Colonic mucosa (tissue), 4 donors: ENCODE data around the gene KANK3. TPM values are rescaled to one million over a fixed set of nuclear protein-coding genes. Genes with fewer than 3 reads are reported as not detected.
A peak's percentile ranks its signal among the peaks of the same experiment; 100 is the strongest.
"Not testable (repeated sequence)": the region's sequence is repeated elsewhere in the genome, so short reads cannot be mapped to it uniquely, and the experiment has no call there.

Experiments
- DNase-seq: peaks from one replicate; pipeline ENCODE4 v3.0.0-alpha.2; 2020
- H3K27ac ChIP-seq: fragments of 200-600 bp; one replicate; pipeline ENCODE4 v1.8.0; 2021
- H3K27me3 ChIP-seq: fragments of 200-600 bp; one replicate; pipeline ENCODE4 v1.8.0; 2021
- H3K36me3 ChIP-seq: fragments of 200-600 bp; one replicate; pipeline ENCODE4 v1.8.0; 2021
- H3K4me1 ChIP-seq: fragments of 200-600 bp; one replicate; pipeline ENCODE4 v1.8.0; 2021; ENCODE audit warnings: mild to moderate bottlenecking
- H3K4me3 ChIP-seq: fragments of 200-600 bp; one replicate; pipeline ENCODE4 v1.8.0; 2021
- H3K9ac ChIP-seq, 2 donors: one replicate each; pipeline ENCODE4 v1.7.0; 2013; ENCODE audit warnings: control low read depth in 2 of 2, low read depth in 2 of 2, low read length in 2 of 2
- H3K9me3 ChIP-seq: fragments of 200-600 bp; one replicate; pipeline ENCODE4 v1.8.0; 2021
- intact Hi-C: fragments of 100-400 bp; cut with DNase I; formaldehyde crosslinking; loops from one replicate; pipeline ENCODE4 v1.14.1; 2022
- total RNA-seq, 2 donors: library from RNA; stranded (reverse); fragmentation: NEBNext Ultra II Directional in 1 of 2; extraction: Animal tissue kit (Norgen Biotek cat#: 25700) in 1 of 2; gene quantifications; one replicate each; pipeline ENCODE4 v1.2.1, GENCODE V29; 2021
- TF ChIP-seq, protein P1 (sequence below): fragments of 200-600 bp; IDR thresholded peaks from one replicate; pipeline ENCODE4 v1.8.0; 2022; ENCODE audit warnings: antibody characterized with exemption, mild to moderate bottlenecking
- donor health status: healthy.
- donor health status: DM: no; HTN: no; CAD: no.
- donor health status: DM: no; HTN: no; CAD: no.

KANK3 gene
- total RNA-seq, 2 donors from 2014 or later: 1.7 to 2.7 TPM

DNA sequence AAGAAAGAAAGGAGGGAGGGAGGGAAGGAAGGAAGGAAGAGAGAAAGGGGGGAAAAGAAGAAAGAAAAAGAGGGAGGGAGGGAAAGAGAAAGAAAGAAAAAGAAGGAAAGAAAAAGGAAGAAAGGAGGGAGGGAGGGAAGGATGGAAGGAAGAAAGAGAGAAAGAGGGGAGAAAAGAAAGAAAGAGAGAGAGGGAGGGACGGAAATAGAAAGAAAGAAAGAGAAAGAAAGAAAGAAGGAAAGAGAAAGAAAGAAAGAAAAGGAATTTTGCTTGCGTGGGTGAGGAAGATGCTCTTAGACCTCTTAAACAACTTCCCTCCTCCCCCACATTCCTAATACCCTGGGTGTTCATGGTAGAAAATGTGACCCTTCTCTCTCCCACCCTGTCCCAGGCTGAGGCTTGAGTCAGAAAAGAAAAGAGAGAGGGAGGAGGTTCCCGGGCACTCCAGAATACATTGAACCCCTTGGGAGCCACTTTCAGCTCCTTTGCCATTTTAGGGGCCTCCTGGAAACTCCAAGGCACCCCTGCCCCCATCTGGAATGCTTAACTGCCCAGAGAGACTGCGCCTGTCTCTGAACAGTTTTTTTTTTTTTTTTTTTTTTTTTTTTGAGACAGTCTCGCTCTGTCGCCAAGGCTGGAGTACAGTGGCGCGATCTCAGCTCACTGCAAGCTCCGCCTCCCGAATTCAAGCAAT, 9.2 kb upstream of the KANK3 start:
- H3K36me3 ChIP-seq: no peaks in the 10 kb centered on the region
- no peak overlapping the region for H3K4me3 ChIP-seq
- no peaks in the 10 kb centered on the region for H3K27me3 ChIP-seq
- TF ChIP-seq, protein P1, sequence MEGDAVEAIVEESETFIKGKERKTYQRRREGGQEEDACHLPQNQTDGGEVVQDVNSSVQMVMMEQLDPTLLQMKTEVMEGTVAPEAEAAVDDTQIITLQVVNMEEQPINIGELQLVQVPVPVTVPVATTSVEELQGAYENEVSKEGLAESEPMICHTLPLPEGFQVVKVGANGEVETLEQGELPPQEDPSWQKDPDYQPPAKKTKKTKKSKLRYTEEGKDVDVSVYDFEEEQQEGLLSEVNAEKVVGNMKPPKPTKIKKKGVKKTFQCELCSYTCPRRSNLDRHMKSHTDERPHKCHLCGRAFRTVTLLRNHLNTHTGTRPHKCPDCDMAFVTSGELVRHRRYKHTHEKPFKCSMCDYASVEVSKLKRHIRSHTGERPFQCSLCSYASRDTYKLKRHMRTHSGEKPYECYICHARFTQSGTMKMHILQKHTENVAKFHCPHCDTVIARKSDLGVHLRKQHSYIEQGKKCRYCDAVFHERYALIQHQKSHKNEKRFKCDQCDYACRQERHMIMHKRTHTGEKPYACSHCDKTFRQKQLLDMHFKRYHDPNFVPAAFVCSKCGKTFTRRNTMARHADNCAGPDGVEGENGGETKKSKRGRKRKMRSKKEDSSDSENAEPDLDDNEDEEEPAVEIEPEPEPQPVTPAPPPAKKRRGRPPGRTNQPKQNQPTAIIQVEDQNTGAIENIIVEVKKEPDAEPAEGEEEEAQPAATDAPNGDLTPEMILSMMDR: no peak
- no peaks in the 10 kb centered on the region for H3K4me1 ChIP-seq
- H3K9me3 ChIP-seq: no peaks in the 10 kb centered on the region
- H3K27ac ChIP-seq: no peak overlapping the region
- intact Hi-C loops: loop anchor here (5.0 kb wide), 3 partner anchors 45 to 235 kb away; no protein-coding TSS in a partner anchor
- peak overlapping the region in 1 of 2 donors; percentile 19 for H3K9ac ChIP-seq
- no peak for DNase-seq

DNA sequence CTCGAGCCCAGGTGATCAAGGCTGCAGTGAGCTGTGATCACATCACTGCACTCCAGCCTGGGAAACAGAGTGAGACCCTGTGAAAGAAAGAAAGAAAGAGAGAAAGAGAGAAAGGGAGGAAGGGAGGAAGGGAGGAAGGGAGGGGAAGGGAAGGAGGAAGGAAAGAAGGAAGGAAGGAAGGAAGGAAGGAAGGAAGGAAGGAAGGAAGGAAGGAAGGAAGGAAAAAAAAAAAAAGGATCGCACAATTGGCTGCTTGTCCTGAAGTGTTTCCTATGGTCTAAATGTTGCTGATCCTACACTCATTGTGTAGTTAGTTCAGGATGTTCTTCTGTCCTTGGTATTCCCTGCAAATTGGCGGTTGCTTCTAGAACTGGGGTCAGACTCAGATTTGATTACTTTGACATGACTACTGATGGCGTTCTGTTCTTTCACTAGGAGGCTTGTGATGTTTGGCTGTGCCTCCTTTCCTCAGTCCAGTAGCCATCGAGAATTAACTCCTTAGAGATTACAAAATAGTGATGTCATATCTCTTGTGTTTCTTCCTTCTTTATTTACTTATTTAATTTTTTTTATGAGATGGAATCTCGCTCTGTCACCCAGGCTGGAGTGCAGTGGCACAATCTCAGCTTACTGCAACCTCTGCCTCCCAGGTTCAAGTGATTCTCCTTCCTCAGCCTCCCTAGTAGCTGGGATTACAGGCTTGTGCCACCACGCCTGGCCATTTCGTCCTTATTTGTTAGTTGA, 6.7 kb upstream of the KANK3 start:
- not testable (repeated sequence) for H3K27ac ChIP-seq, H3K4me3 ChIP-seq, H3K27me3 ChIP-seq, H3K4me1 ChIP-seq, H3K9me3 ChIP-seq, DNase-seq, H3K9ac ChIP-seq, H3K36me3 ChIP-seq
- intact Hi-C loops: loop anchor here (5.0 kb wide), 3 partner anchors 48 to 238 kb away; no protein-coding TSS in a partner anchor

DNA sequence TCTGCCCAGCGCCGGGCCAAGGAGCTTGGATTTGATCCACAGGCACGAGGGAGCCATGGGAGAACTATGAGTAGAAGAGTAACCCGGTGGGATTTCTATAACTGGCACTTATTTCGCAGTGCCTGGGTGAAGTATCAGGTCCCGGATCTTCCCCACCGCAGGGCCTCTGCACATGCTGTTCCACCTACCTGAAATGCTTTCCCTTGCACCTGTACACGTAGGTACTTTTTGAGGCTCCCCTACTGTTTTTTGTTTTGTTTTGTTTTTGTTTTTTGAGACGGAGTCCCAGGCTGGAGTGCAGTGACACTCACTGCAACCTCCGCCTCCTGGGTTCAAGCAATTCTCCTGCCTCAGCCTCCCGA, 402 bp upstream of the KANK3 start:
- DNase-seq: no peak
- Histone ChIP-seq H3K4me3 (peak overlapping the region; percentile 29), H3K27ac (no peak overlapping the region), H3K9me3 (no peaks in the 10 kb centered on the region), H3K4me1 (peaks cover 3% of the 10 kb centered on the region), H3K9ac (peak overlapping the region in 1 of 2 donors; percentile 2), H3K27me3 (peaks cover 18% of the 10 kb centered on the region), H3K36me3 (no peaks in the 10 kb centered on the region)
- TF ChIP-seq, protein P1: no peak
- intact Hi-C loops: no loop called here

DNA sequence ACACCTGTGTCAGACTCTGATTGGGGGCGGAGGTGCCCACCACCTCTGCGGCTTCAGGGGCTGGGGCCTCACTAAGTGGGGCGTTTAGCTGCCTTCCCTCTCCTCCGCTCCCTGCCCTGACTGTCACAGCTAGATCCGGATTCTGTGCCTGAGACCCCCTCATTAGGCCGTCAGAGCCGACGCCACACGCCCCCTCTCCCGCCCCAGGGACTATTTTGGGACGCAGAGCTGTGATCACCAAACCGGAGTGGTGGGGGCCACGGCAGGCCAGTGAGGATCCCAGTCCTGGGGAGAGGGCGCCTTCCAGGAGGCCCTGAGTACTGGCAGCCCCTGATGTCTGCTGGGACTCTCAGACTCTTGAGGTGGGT, 762 bp downstream of the KANK3 start:
- DNase-seq: no peak
- Histone ChIP-seq H3K27ac (no peak overlapping the region), H3K9ac (no peak overlapping the region), H3K9me3 (no peaks in the 10 kb centered on the region), H3K27me3 (peaks cover 18% of the 10 kb centered on the region), H3K4me3 (no peak overlapping the region), H3K36me3 (no peaks in the 10 kb centered on the region), H3K4me1 (peaks cover 3% of the 10 kb centered on the region)
- intact Hi-C loops: no loop called here
- TF ChIP-seq, protein P1: no peak

DNA sequence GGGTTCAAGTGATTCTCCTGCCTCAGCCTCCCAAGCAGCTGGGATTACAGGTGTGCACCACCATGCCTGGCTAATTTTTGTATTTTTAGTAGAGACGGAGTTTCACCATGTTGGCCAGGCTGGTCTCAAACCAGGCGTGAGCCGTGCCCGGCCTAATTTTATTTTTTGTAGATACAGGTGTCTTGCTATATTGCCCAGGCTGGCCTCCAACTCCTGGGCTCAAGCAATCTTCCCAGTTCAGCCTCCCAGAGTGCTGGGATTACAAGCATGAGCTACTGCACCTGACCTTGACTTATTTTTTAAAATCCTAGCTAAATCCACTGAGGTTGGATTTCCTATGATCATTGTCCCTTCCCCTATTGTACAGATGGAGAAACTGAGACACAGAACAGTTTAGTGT, 1.6 kb downstream of the KANK3 start:
- H3K4me3 ChIP-seq, H3K9ac ChIP-seq: not testable (repeated sequence)

DNA sequence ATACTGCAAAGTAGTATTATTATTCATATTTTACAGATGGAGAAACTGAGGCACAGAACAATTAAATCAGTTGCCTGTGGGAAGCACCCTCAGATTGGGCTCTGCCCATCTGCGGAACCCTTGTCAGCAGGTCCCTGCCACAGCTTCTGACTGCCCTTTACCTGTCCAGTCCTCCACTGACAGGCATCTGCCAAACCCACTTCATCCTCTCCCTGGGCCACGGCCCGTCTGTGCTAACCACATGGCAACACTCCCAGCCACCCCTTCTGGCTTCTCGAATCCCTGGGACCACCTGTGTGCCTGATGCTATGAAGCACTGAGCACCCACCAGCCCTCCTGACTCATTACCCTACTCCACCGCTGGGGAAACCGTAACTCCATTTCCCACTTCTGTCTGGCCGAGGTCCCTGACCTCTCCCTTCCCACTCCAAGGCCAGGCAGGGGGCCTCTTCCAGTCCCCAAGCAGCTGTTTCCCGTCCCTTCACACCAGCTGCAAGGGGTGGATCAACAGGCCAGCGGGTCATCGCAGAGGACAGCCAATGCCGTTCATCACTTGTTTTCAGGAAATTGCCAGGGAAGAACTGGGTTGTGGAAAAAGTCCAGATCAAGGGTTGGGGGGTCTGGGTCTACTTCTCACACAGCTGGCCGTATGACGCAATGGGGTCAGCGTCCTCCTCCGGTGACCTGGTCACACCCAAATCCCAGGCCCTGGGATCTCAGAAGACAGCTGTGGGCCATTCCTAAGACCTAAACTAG, 2.5 kb downstream of the KANK3 start:
- peaks cover 3% of the 10 kb centered on the region for H3K4me1 ChIP-seq
- intact Hi-C loops: no loop called here
- peaks cover 26% of the 10 kb centered on the region for H3K27me3 ChIP-seq
- H3K9ac ChIP-seq: no peak overlapping the region
- H3K27ac ChIP-seq: no peak overlapping the region
- H3K36me3 ChIP-seq: no peaks in the 10 kb centered on the region
- no peak for DNase-seq
- no peaks in the 10 kb centered on the region for H3K9me3 ChIP-seq
- no peak overlapping the region for H3K4me3 ChIP-seq
- TF ChIP-seq, protein P1: no peak

More for the DNA sequence above, 1.6 kb downstream of the KANK3 start:
- DNase-seq, H3K36me3 ChIP-seq, intact Hi-C loops, H3K9me3 ChIP-seq, H3K27ac ChIP-seq, H3K4me1 ChIP-seq: not testable (repeated sequence)
- peaks cover 18% of the 10 kb centered on the region for H3K27me3 ChIP-seq
